ENCODE data around the gene FBXL19.

- no peak for TF ChIP-seq CTCF (conservative IDR thresholded peaks at IDR 0.05)
- no peak for TF ChIP-seq EZH2 (IDR thresholded peaks at IDR 0.05; ENCODE audit: low read depth)
Observed at GRCh38 chr16:30944352-30944751, 21.0 kb downstream of the FBXL19 start.
